Stimulated activated CD8-positive, alpha-beta memory T cell treated with anti-CD3 and anti-CD28 coated beads, Interleukin-2, amount 100 ng/mL, for 48 hours (primary cell): Measurements from ENCODE around the gene ITPKB.
A peak's percentile ranks its signal among the peaks of the same experiment; 100 is the strongest.
"Not testable (repeated sequence)": the region's sequence is repeated elsewhere in the genome, so short reads cannot be mapped to it uniquely, and the experiment has no call there.

Source experiments
- DNase-seq, 2 donors: peaks; one replicate each; pipeline ENCODE4 v3.0.0-alpha.2; 2020; ENCODE audit warnings: low read depth in 2 of 2

Gene ITPKB

DNA sequence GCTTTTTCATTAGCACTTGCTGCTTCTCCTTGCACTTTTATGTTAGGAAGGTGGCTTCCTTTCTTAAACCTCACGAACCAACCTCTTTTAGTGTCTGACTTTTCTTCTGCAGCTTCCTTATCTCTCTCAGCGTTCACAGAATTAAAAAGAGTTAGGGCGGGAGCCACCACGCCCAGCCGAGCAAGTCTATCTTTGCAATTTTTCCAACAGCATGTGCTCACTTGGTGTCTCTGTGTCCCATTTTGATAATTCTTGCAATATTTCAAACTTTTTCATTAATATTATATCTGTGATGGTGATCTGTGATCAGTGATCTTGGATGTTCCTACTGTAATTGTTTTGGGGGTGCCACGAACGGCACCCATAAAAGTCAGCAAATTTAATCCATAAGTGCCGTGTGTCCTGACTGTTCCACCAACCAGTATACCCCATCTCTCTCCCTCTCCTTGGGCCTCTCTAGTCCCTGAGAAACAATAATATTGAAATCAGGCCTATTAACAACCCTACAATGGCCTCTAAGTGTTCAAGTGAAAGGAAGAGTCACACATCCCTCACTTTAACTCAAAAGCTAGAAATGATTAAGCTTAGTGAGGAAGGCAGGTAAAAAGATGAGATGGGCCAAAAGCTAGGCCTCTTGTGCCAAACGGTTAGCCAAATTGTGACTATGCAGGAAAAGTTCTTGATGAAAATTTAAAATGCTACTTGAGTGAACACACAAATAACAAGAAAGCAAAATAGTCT, 15.9 kb upstream of the ITPKB start:
- no peak for DNase-seq

DNA sequence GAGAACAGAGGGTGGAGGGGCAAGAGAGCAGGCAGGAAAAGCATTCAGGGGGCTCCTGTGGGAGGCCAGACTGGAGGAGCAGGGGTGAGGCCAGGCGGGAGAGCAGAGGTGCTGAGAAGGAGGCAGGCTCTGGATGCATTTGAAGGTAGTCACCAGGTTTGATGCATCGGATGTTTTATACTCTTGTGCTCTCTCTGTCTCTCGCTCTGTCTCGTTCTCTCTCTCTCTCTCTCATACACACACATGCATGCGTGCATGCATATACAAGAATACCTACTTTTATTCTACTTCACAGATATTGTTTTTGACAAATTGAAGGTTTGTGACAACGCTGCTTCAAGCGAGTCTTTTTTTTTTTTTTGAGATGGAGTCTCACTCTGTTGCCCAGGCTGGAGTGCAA, 15.0 kb upstream of the ITPKB start:
- no peak for DNase-seq

- DNase-seq: no peak
Measured at GRCh38 chr1:226751703-226752102, 12.6 kb upstream of the ITPKB start.

DNA sequence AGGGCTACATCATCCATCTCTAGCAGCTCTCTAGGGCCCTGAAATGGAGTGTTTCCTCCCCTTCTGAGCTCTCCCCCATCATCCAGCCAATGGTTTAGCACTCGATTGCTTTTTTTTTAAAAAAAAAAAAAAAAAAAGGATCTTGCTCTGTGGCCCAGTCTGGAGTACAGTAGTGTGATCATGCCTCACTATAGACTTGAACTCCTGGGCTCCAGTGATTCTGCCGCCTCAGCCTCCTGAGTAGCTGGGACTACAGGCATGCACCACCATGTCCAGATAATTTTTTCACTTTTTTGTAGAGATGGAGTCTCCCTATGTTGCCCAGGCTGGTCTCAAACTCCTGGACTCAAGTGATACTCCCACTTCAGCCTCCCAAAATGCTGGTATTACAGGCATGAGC, 12.1 kb upstream of the ITPKB start:
- DNase-seq: no peak

GRCh38 chr1:226749467-226749866, 10.4 kb upstream of the ITPKB start:
- no peak for DNase-seq

DNA sequence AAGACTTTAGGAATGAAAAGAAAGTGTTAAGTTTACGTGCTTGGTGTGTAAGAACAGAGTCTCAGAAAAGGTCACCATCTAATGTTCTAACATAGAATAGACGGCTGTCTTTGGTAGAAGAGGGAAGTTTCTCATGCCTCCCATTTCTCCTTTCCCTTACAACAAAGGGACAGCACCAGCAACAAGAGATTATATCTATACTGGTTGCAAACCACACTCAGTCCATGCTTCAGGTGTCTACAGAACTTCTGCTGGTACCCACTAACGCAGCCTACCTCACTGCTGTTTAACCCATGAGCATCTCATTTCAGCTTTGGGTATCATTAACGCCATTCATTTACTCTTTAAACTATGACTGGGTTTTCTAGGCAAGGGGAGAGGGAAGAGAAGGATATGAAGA, 9.2 kb upstream of the ITPKB start:
- no peak for DNase-seq

DNA sequence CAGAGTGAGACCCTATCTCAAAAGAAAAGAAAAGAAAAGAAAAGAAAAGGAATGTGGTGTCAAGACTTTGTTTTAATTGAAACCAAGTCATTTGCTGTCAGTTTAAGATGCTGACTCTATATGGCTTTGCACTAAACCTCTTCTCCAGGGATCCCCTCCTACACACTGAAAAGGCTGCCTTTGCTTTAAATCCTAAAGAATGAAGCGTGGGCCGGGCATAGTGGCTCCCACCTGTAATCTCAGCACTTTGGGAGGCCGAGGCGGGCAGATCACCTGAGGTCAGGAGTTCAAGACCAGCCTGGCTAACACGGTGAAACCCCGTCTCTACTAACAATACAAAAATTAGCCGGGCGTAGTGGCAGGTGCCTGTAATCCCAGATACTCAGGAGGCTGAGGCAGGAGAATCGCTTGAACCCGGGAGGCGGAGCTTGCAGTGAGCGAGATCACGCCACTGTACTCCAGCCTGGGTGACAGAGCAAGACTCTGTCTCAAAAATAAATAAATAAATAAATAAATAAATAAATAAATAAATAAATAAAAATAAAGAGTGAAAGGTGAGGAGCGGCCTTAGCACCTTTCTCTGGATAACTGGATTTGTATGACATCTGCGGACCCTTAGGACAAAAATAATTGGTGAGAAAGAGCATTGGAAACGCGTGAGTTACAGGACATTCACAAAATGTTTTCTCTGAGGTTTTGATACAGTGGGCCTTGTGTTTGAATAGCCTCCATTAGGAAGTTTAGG, 8.6 kb upstream of the ITPKB start:
- DNase-seq: not testable (repeated sequence)

DNA sequence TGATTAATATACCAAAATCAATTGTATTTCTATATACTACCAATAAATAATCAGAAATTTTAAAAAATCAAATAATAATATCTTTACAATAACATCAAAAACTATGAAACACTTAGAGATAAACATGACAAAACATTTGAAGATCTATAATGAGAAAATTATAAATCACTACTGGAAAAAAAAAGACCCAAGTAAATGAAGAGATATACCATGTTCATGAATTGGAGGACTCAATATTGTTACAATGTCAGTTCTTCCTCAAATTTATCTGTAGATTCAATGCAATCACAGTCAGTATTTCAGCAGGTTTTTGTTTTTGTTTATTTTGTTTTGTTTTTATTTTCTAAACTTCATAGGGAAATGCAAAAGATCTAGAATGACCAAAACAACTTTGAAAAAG, 4.2 kb upstream of the ITPKB start:
- no peak for DNase-seq

DNA sequence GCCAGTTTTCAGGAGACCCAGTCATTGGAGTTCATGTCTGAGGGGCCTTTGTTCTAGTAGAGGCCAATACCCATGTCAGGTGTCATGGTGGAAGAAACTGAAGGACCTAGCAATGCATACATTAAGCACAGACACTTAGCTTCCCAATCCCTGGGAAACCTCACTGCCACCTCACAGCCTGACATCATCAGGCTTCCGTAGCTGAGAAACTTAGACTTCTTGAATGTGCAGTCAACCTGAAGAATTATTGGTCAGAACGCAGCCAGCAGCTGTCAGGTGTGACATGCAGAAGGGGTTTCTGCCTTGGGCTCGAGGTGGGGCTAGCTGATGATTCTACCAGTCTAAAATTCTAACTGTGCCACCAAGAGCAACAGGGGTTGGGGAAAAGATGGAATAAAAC, 1.9 kb upstream of the ITPKB start:
- DNase-seq: no peak

DNA sequence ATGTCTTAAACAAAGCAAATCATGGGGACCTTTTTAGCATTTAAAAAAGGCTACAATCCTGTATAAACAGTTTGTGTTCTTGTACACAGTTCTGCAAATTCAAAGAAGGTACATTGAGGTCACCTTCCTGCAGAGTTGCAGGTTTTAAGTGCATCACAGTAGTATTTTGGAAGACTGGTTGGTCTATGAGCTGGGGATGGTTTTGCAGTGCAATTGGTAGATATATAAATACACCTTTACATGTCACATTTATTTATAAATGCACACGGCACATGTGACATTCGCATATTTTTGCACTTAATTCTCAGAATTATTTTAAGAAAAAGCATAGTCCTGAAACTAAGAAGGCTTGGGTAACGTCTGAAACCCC, 599 bp upstream of the ITPKB start:
- DNase-seq: no peak

DNA sequence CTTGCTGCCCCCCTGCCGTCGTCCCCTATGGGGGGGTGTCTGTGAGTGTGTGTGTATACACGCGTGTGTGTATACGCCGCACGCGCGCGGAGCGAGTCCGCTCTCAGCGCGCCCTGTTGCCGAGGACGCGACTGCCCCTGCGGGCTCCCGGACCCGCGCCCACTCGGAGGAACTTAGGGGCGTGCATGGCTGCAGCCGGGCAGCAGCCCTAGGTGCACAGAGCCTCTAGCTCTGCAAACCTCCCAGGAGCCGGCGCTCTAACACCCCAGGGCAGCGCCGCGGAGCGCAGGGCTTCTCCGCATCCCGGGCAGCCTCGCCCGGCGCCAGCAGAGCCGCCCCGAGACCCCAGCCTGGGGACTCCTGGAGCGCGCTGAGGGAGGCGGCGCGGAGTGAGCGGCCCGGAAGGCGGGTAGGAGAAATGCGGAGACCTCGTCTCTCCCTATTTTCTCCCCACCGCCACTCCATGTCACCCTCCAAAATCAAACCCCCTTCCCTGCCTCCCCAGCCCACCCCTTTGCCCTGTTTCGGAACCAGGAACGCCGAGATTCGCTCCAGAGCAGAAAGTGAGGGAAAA, 574 bp downstream of the ITPKB start:
- DNase-seq: no peak

- DNase-seq: no peak
Measured at GRCh38 chr1:226737819-226738420, 1.2 kb downstream of the ITPKB start.

- peak in 1 of 2 donors; percentile 39 for DNase-seq
Measured at GRCh38 chr1:226736908-226737818, 1.9 kb downstream of the ITPKB start.

DNA sequence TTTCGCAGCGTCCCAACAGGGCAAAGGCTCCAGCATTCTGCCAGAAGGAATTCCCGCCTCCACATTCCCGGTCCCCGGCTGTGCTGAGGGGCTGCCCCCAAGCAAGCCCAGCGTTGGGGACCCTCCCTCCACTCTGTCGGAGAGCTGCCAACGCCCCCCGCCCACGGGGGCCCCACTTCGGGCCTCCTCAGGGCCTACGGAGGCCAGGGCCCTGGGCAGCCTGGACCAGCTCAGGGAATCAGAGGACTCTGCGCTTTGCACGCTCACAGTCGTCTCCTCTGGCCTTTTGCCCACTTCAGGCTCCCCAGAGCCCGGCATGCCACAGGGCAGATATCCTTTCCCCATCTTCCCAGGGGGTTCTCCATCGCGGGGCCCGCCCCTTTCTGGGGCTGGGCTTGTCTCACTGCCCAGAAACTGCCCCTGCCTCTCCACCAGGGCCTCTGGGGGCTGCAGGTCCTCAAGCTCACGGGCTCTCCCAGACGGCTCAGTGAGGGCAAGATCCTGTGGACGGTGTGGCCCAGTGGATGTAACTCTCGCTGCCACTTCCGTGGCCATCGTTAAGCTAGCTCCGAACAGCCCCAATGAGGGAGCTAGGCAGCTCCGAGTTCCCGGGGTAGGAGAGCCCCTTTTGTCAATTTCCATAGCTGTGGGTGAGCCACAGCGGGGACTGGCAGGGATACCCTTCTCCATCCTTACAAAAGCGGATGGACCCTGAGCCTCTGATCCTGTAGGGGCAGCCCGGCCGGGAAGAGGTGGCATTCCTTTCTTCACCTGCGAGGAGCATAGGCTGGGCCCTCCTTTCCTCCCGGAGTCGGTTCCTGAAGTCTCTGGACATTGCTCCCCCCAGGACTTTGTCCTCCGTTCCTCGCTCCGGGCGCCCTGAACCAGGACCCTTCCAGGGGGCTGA, 2.8 kb downstream of the ITPKB start:
- no peak for DNase-seq

DNA sequence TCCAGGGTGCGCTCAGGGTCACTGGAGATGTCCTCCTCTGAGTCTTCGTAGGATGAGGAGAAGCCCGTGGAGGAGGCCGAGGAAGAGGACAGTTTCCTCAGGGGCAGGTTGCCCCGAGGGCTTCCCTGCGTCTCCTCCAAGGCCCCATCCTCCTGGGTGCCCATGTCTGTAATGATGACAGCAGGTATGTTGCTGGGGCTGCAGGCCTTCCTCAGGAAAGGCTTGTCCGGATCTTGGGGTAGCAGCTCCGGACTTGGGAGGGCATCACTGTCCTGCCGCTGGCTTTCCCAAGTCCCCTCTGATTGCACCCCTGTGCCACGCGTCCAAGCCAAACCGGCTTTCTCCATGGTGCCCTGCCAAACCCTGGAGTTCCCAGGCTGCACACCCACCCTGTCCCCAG, 3.5 kb downstream of the ITPKB start:
- no peak for DNase-seq

DNA sequence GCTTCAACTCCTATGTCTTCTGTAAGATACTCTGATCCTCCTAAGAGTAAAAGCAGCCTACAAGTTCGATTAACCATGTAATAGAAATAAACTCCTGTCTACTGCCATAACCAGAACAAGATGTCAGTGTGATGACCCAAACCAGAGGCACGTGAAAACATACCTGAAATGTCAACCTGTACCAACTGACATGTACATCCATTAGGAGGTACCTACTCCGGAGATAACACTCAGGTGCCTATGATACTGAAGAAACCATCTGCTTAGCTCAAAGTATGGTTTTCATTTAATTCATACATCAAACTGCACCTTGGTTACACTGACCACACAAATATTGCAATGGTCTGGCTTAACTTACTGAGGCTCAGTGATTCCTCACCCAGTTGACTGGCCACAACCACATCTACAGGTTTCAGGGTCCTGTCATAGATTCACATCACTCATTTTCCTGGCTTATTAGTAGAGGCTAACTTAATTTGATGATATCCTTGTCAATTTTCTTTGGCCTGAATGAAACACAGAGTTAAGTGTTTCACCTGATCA, 4.4 kb downstream of the ITPKB start:
- no peak for DNase-seq

- DNase-seq: no peak
Measured at GRCh38 chr1:226733876-226734275, 5.2 kb downstream of the ITPKB start.

DNA sequence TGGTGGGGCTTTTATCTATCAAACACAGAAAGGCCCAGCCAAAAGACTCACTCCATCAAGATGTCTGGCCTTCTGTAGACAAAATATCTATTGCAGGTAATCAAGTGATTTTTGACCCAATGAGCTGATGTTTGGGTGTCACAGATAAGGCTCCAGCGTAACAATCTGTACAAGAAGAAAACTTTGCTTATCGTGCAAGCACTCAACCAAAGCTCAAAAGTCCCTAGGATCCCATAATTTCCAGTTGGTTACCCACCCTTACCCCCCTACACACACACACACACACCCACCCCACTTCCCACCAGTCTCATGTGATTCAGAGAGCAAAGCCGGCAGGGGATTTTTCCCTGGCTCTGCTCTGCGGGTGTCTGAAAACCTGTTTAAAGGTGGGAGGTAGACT, 5.8 kb downstream of the ITPKB start:
- DNase-seq: no peak

DNA sequence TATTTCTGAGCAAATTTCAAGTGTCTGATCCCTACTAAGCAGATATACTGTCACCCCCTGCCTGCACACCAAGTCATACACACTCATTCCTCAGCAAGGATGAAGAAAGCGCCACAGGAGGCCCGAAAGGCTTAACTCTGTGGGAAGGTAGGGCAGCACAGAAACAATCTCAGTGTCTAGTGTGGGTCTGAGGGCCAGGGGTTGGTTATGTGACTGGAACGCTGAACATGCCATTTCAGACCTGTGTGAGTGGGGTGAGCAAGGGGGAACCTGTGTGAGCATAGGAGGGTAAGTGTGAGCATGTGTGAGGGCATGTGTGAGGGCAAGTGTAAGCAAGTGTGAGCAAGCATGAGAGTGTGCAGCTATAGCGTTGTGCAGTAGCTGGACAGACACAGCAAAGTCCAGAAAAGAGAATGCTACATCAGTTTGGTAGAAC, 6.2 kb downstream of the ITPKB start:
- no peak for DNase-seq

DNA sequence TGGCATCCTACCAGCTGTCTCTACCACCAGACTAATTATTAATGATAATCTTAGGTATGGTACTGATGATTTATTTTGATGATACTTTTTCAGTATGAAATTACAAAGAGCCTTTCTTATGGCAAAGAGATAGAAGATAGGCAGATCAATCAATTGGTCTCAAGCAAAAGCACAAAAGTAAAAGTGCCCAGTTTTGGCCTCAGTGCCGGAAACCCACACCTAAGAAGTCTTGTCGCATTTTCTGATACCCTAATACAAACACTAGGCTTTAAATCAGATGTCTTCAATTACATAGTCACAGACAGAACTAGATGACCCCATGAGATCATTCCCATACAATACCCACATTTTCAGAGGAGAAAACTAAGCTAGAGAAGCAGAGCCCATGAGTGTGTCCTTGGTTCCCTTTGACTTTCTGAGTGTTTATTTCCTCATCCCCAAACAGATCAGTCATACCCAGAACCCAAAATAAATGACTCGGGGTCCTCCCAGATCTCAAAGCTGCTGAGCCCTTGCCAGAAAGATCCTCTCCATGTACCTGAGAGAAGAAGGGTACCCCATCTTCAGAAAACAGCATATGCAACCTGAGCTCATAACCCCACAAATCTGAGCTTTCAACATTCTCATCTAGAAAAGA, 7.7 kb downstream of the ITPKB start:
- no peak for DNase-seq
